Neural crest cell (in vitro differentiated cells): ENCODE measurements around the gene TUSC7. TPM values are rescaled to one million over a fixed set of nuclear protein-coding genes. Genes with fewer than 3 reads are reported as not detected.

ENCODE experiments used
- DNase-seq: peaks from one replicate; pipeline ENCODE4 v3.0.0; 2021; ENCODE audit warnings: low read depth, mixed read lengths, low spot score
- H3K27ac Mint-ChIP-seq: one replicate; pipeline ENCODE4 v1.8.0; 2021; ENCODE audit warnings: mild to moderate bottlenecking, mixed read lengths; ENCODE audit not compliant: unreplicated experiment
- H3K27me3 Mint-ChIP-seq: 2 replicates; pipeline ENCODE4 v1.8.0; 2021; ENCODE audit warnings: low read depth, mild to moderate bottlenecking, mixed read lengths
- H3K36me3 Mint-ChIP-seq: 2 replicates; pipeline ENCODE4 v1.8.0; 2021; ENCODE audit warnings: low read depth, mild to moderate bottlenecking, mixed read lengths
- H3K4me1 Mint-ChIP-seq: 2 replicates; pipeline ENCODE4 v1.8.0; 2021; ENCODE audit warnings: mixed read lengths
- H3K4me3 Mint-ChIP-seq: one replicate; pipeline ENCODE4 v1.8.0; 2021; ENCODE audit warnings: mild to moderate bottlenecking, mixed read lengths
- H3K9me3 Mint-ChIP-seq: 2 replicates; pipeline ENCODE4 v1.8.0; 2021; ENCODE audit warnings: mixed read lengths
- CTCF ChIP-seq: fragments of 200-600 bp; sonication (generic); conservative IDR thresholded peaks from 2 replicates; pipeline ENCODE4 v1.5.0; 2021; ENCODE audit warnings: antibody characterized with exemption, mild to moderate bottlenecking
- long read RNA-seq: library from polyadenylated mRNA; unstranded; transcript quantifications from one replicate; pipeline ENCODE4 v2.0.0, GENCODE V29; 2020
- total RNA-seq: library from RNA; stranded (reverse); gene quantifications from 2 replicates; pipeline ENCODE4 v1.2.1, GENCODE V29; 2021

TUSC7 gene
- total RNA-seq, result not detected in 2 replicates
- long read RNA-seq, result 0 reads

DNA sequence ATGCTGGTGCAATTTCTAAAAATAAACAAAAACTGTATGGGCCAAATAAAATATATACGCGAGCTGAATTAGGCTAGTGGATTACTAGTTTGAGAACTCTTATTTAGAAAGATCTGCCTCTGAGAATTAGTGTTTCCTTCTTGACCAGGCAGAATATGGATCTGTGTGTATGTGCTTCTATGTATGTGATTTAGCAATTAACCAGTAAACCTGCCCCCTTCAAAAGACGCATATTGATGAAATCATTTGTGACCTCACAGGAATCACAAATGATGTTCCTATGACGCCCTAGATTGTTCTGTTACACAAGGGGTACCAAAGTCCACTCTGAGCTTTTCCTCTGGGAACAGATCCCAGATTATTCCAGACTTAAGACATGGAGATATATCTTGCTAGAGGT is at the start of gene TUSC7:
Gene TUSC7 (plus strand): TSS at position 301 of the 400 bp plus-strand sequence.
- no peak within 1 kb of the TSS for H3K27ac Mint-ChIP-seq

DNA sequence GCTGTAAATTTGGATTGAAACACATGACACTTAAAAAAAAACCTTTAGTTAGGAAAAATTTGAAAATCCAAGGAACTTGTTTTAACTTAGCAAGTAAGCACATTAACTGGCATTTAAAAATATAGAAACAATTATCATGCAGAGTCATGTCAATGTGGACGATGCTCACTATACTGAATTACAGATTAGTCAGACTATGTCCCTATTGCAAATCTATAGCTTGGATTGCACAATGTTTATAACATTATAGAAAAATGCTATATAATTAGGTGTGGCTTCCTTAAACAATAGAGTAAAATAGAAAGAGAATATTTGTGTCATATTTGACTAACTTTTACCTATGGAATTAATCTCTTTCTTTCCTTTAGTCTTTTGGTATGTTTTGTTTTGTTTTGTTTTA is 48.4 kb upstream of the TUSC7 start:
- TF ChIP-seq CTCF, result no peak
- H3K9me3 Mint-ChIP-seq, result peaks cover 2% of the 10 kb centered on the region
- H3K4me1 Mint-ChIP-seq, result peaks cover 6% of the 10 kb centered on the region
- no peaks in the 10 kb centered on the region for H3K36me3 Mint-ChIP-seq
- H3K27ac Mint-ChIP-seq, result no peak overlapping the region
- no peaks in the 10 kb centered on the region for H3K27me3 Mint-ChIP-seq
- no peak for DNase-seq
- H3K4me3 Mint-ChIP-seq, result no peak overlapping the region

More for the DNA sequence above, at the start of gene TUSC7:
- Mint-ChIP-seq H3K36me3 (no peaks in the 10 kb centered on the region), H3K4me3 (no peak within 1 kb of the TSS), H3K27me3 (no peaks in the 10 kb centered on the region), H3K4me1 (peaks cover 5% of the 10 kb centered on the region), H3K9me3 (no peaks in the 10 kb centered on the region)
- TF ChIP-seq CTCF, result no peak
- no peak for DNase-seq

DNA sequence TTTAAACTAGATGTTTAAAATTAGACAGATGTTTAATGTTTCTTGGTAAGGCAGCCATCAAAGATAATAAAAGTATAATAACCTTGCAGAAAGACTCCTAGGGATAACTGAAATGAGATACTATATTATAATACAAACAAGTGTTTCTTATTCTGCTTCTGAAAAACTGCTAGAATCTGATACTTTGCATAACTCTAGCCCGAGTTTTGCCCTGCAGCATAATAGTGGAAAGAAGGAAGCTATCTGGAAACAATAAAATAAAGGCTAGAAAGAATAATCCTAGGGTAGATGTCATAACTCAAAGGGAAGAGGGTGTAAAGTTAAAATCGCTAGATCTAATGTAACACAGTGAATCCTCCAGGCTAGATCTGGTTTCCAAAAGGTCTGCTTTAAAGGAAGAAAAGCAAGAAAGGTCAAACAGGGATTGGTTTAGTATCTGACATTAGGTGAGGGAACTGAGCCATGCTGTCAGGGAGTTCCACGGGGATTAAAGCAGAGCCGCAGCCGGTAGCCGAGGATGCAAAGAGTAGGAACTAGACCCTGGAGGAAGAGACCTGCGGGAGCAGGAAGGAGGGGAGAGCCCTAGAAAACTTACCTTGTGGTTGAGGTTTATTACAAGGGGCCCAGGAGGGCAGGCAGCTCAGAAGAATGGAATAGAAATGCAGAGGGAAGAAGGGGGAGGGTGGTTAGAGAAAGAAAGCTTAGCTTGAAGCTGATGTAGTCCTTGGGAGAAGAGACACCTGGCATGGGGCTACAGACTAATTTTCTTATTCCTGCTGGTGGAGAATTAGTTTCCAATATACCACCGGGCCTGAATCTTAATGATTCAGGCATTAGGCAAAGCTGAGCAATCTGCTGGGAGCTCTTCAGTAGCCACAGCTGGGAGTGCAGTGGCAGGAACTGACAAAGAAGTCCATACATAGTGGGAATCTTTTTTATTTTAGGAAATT is 46.1 kb upstream of the TUSC7 start:
- H3K9me3 Mint-ChIP-seq, result no peaks in the 10 kb centered on the region
- no peak overlapping the region for H3K27ac Mint-ChIP-seq
- H3K4me1 Mint-ChIP-seq, result peaks cover 6% of the 10 kb centered on the region
- no peak overlapping the region for H3K4me3 Mint-ChIP-seq
- H3K27me3 Mint-ChIP-seq, result no peaks in the 10 kb centered on the region
- H3K36me3 Mint-ChIP-seq, result no peaks in the 10 kb centered on the region
- TF ChIP-seq CTCF, result no peak
- DNase-seq, result no peak

- no peaks in the 10 kb centered on the region for H3K9me3 Mint-ChIP-seq
- peaks cover 10% of the 10 kb centered on the region for H3K4me1 Mint-ChIP-seq
- no peak for TF ChIP-seq CTCF
- H3K36me3 Mint-ChIP-seq, result no peaks in the 10 kb centered on the region
- H3K27me3 Mint-ChIP-seq, result no peaks in the 10 kb centered on the region
- DNase-seq, result no peak
- no peak overlapping the region for H3K4me3 Mint-ChIP-seq
- H3K27ac Mint-ChIP-seq, result no peak overlapping the region
Observed at GRCh38 chr3:116667324-116667723, 42.3 kb upstream of the TUSC7 start.

- H3K4me3 Mint-ChIP-seq, result no peak overlapping the region
- DNase-seq, result no peak
- no peaks in the 10 kb centered on the region for H3K27me3 Mint-ChIP-seq
- H3K4me1 Mint-ChIP-seq, result peaks cover 10% of the 10 kb centered on the region
- H3K9me3 Mint-ChIP-seq, result no peaks in the 10 kb centered on the region
- no peak for TF ChIP-seq CTCF
- no peak overlapping the region for H3K27ac Mint-ChIP-seq
- no peaks in the 10 kb centered on the region for H3K36me3 Mint-ChIP-seq
Observed at GRCh38 chr3:116667791-116668190, 41.8 kb upstream of the TUSC7 start.
